ENCODE data around the gene MPST.
"Not testable (repeated sequence)": the region's sequence is repeated elsewhere in the genome, so short reads cannot be mapped to it uniquely, and the experiment has no call there.

The MPST gene

DNA sequence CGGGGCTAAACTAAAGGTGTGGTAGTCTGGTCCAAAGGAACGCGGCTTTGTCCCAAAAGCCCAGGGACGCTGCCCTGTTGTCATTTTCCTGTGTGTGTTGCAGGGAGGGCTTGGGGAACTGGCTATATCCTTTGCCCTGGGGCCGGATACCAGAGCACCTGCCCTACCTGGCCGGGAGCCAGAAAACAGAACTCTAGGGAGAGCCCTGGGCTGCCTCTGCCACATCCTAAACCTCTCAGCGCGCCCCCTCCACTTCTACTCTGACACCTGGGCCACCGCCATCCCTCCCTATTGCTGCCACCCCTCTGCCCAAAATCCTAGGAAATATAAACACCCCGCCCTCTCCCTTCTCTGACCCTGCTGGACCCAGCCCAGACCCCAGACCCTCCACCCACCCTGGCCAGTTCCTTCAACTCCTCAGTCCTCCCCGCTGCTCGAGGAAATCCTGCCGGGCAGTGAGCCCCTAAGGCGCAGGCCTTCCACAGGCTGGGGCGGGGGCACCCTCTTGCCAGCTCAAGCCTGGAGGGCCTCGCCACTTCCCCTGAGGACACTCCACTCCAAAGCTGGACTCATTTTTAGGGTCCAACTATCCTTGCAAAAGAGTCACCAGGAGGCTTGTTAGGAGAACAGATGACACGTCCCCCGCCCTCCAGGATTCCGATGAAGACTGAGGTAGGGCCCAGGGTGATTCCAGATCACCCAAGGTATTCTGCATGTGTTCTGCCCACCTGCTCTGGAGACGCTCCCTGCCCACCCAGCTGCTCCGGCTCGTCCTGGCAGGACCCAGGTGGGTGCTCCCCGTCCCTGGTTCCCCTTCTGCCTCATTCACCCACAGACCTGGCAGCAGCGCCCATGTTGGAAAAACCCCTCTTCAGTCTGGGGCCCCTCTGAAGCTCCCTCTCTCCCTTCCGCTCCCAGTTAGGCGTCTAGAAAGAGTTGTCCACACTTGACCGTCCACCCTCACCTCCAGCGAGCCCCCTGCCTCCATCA is 44.2 kb downstream of the MPST start:
- Histone ChIP-seq H3K27me3 (ENCODE audit: control insufficient read depth, insufficient read depth, low read length) (peaks cover 13% of the 10 kb centered on the region), H3K4me3 (ENCODE audit: low read length) (no peak overlapping the region), H3K9me3 (ENCODE audit: control insufficient read depth, low read length) (no peaks in the 10 kb centered on the region), H3K9ac (ENCODE audit: low read length) (no peak overlapping the region), H3K4me1 (ENCODE audit: control insufficient read depth, insufficient read depth, low read length) (no peaks in the 10 kb centered on the region), H3K36me3 (ENCODE audit: control insufficient read depth, insufficient read depth, low read length) (no peaks in the 10 kb centered on the region)

DNA sequence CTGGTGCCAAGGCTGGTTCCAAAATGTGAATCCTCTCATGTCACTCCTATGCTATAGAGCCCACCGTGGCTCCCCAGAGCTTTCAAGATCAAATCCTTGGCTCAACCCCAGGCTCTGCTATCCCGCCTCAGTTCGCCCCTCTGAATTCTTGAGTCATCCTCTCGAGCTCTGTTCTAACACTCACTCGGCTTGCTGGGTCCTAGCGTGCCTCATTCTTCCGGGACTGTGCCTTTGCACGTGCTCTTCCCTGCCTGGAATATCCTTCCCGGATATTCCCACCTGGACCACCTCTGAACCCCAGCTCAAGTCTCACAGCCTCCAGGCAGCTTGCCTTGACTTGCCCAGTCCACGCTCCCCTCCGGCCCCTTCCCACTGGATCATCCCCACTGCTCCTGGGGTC is 45.0 kb downstream of the MPST start:
- Histone ChIP-seq H3K4me3 (ENCODE audit: low read length) (no peak overlapping the region), H3K4me1 (ENCODE audit: control insufficient read depth, insufficient read depth, low read length) (no peaks in the 10 kb centered on the region), H3K36me3 (ENCODE audit: control insufficient read depth, insufficient read depth, low read length) (no peaks in the 10 kb centered on the region)

GRCh38 chr22:37065180-37065579 is 45.6 kb downstream of the MPST start:
- Histone ChIP-seq H3K4me1 (ENCODE audit: control insufficient read depth, insufficient read depth, low read length) (no peaks in the 10 kb centered on the region), H3K9me3 (ENCODE audit: control insufficient read depth, low read length) (no peaks in the 10 kb centered on the region), H3K27me3 (ENCODE audit: control insufficient read depth, insufficient read depth, low read length) (peaks cover 27% of the 10 kb centered on the region), H3K4me3 (ENCODE audit: low read length) (no peak overlapping the region), H3K9ac (ENCODE audit: low read length) (no peak overlapping the region), H3K36me3 (ENCODE audit: control insufficient read depth, insufficient read depth, low read length) (no peaks in the 10 kb centered on the region)

More for the DNA sequence above, 45.0 kb downstream of the MPST start:
- Histone ChIP-seq H3K27me3 (ENCODE audit: control insufficient read depth, insufficient read depth, low read length) (peaks cover 21% of the 10 kb centered on the region), H3K9me3 (ENCODE audit: control insufficient read depth, low read length) (no peaks in the 10 kb centered on the region), H3K9ac (ENCODE audit: low read length) (no peak overlapping the region)

GRCh38 chr22:37065961-37066360 is 46.4 kb downstream of the MPST start:
- Histone ChIP-seq H3K9ac (ENCODE audit: low read length) (no peak overlapping the region), H3K9me3 (ENCODE audit: control insufficient read depth, low read length) (no peaks in the 10 kb centered on the region), H3K27me3 (ENCODE audit: control insufficient read depth, insufficient read depth, low read length) (peaks cover 34% of the 10 kb centered on the region), H3K4me1 (ENCODE audit: control insufficient read depth, insufficient read depth, low read length) (no peaks in the 10 kb centered on the region), H3K36me3 (ENCODE audit: control insufficient read depth, insufficient read depth, low read length) (no peaks in the 10 kb centered on the region), H3K4me3 (ENCODE audit: low read length) (no peak overlapping the region)

GRCh38 chr22:37067428-37067827 is 47.9 kb downstream of the MPST start:
- no peaks in the 10 kb centered on the region for H3K36me3 ChIP-seq (ENCODE audit: control insufficient read depth, insufficient read depth, low read length)
- no peak overlapping the region for H3K9ac ChIP-seq (ENCODE audit: low read length)
- peaks cover 36% of the 10 kb centered on the region for H3K27me3 ChIP-seq (ENCODE audit: control insufficient read depth, insufficient read depth, low read length)

DNA sequence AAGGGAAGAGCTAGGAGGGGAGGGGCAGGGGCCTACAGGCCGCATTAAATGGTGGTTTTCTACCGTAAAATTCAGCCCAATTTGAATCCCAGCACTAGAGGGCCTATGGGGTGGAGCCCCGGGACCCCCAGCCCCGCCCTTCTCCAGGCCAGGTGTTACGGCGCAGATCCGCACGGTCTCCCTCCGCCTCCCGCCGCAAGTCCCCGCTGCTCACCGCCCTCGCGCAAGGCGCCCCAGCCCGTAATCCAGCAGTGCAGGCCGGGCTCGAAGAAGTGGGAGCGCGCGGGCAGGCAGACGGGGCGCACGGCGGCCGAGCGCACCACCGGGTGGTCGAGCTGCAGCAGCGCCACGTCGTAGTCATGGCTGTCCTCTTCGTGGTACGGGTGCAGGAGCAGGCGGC is 49.3 kb downstream of the MPST start:
- peaks cover 36% of the 10 kb centered on the region for H3K27me3 ChIP-seq (ENCODE audit: control insufficient read depth, insufficient read depth, low read length)
- no peaks in the 10 kb centered on the region for H3K9me3 ChIP-seq (ENCODE audit: control insufficient read depth, low read length)

More at GRCh38 chr22:37067428-37067827, 47.9 kb downstream of the MPST start:
- no peak overlapping the region for H3K4me3 ChIP-seq (ENCODE audit: low read length)
- no peaks in the 10 kb centered on the region for H3K9me3 ChIP-seq (ENCODE audit: control insufficient read depth, low read length)
- no peaks in the 10 kb centered on the region for H3K4me1 ChIP-seq (ENCODE audit: control insufficient read depth, insufficient read depth, low read length)

GRCh38 chr22:37069319-37069718 is 49.8 kb downstream of the MPST start:
- Histone ChIP-seq H3K4me3 (ENCODE audit: low read length) (no peak overlapping the region), H3K27me3 (ENCODE audit: control insufficient read depth, insufficient read depth, low read length) (peaks cover 36% of the 10 kb centered on the region), H3K36me3 (ENCODE audit: control insufficient read depth, insufficient read depth, low read length) (no peaks in the 10 kb centered on the region), H3K4me1 (ENCODE audit: control insufficient read depth, insufficient read depth, low read length) (no peaks in the 10 kb centered on the region), H3K9me3 (ENCODE audit: control insufficient read depth, low read length) (no peaks in the 10 kb centered on the region), H3K9ac (ENCODE audit: low read length) (no peak overlapping the region)

More for the DNA sequence above, 49.3 kb downstream of the MPST start:
- Histone ChIP-seq H3K36me3 (ENCODE audit: control insufficient read depth, insufficient read depth, low read length) (no peaks in the 10 kb centered on the region), H3K9ac (ENCODE audit: low read length) (no peak overlapping the region), H3K4me1 (ENCODE audit: control insufficient read depth, insufficient read depth, low read length) (no peaks in the 10 kb centered on the region), H3K4me3 (ENCODE audit: low read length) (no peak overlapping the region)

DNA sequence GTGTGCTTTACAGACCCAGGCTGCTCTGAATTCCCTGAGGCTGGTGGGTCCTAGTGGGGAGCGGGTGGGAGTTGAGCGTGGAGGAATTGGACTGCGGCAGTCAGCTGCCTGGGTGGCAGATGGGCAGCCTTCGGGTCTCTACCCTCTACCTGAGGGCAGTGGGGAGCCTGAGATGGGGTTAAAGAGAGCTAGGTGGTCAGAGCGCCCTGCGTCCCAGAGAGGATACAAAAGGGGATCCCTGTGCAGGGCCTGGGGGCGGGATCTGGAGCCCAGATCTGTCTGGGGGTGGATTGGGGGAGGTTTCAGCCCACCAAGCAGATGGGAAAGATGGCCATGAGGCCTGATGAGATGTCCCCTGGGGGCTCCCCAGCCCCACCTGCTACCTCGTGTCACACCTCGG is 50.2 kb downstream of the MPST start:
- H3K4me3 ChIP-seq (ENCODE audit: low read length): no peak overlapping the region
- H3K9me3 ChIP-seq (ENCODE audit: control insufficient read depth, low read length): no peaks in the 10 kb centered on the region
- H3K36me3 ChIP-seq (ENCODE audit: control insufficient read depth, insufficient read depth, low read length): no peaks in the 10 kb centered on the region
- no peak overlapping the region for H3K9ac ChIP-seq (ENCODE audit: low read length)
- no peaks in the 10 kb centered on the region for H3K4me1 ChIP-seq (ENCODE audit: control insufficient read depth, insufficient read depth, low read length)
- peaks cover 36% of the 10 kb centered on the region for H3K27me3 ChIP-seq (ENCODE audit: control insufficient read depth, insufficient read depth, low read length)

- Histone ChIP-seq H3K4me1 (ENCODE audit: control insufficient read depth, insufficient read depth, low read length) (no peaks in the 10 kb centered on the region), H3K9me3 (ENCODE audit: control insufficient read depth, low read length) (no peaks in the 10 kb centered on the region), H3K9ac (ENCODE audit: low read length) (no peak overlapping the region), H3K36me3 (ENCODE audit: control insufficient read depth, insufficient read depth, low read length) (no peaks in the 10 kb centered on the region), H3K4me3 (ENCODE audit: low read length) (no peak overlapping the region), H3K27me3 (ENCODE audit: control insufficient read depth, insufficient read depth, low read length) (peaks cover 36% of the 10 kb centered on the region)
These were observed 50.8 kb downstream of the MPST start for GRCh38 chr22:37070334-37070733.

- no peak overlapping the region for H3K9ac ChIP-seq (ENCODE audit: low read length)
- H3K4me1 ChIP-seq (ENCODE audit: control insufficient read depth, insufficient read depth, low read length): no peaks in the 10 kb centered on the region
- no peaks in the 10 kb centered on the region for H3K9me3 ChIP-seq (ENCODE audit: control insufficient read depth, low read length)
- no peaks in the 10 kb centered on the region for H3K36me3 ChIP-seq (ENCODE audit: control insufficient read depth, insufficient read depth, low read length)
- no peak overlapping the region for H3K4me3 ChIP-seq (ENCODE audit: low read length)
- peaks cover 36% of the 10 kb centered on the region for H3K27me3 ChIP-seq (ENCODE audit: control insufficient read depth, insufficient read depth, low read length)
These were observed 51.2 kb downstream of the MPST start for GRCh38 chr22:37070744-37071143.

GRCh38 chr22:37071850-37072592 is 52.5 kb downstream of the MPST start:
- H3K9ac ChIP-seq (ENCODE audit: low read length); H3K4me3 ChIP-seq (ENCODE audit: low read length); H3K36me3 ChIP-seq (ENCODE audit: control insufficient read depth, insufficient read depth, low read length); H3K4me1 ChIP-seq (ENCODE audit: control insufficient read depth, insufficient read depth, low read length); H3K9me3 ChIP-seq (ENCODE audit: control insufficient read depth, low read length): not testable (repeated sequence)
- peaks cover 40% of the 10 kb centered on the region for H3K27me3 ChIP-seq (ENCODE audit: control insufficient read depth, insufficient read depth, low read length)

DNA sequence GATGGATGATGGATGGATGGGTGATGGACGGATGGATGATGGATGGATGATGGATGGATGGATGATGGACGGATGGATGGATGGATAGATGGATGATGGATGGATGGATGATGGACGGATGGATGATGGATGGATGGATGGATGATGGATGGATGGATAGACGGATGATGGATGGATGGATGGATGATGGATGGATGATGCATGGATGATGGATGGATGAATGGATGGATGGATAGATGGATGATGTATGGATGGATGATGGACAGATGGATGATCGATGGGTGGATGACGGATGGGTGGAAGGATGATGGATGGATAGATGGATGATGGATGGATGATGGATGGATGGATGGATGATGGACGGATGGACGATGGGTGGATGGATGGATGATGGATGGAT is 53.1 kb downstream of the MPST start:
- Histone ChIP-seq H3K4me3 (ENCODE audit: low read length) (no peak overlapping the region), H3K27me3 (ENCODE audit: control insufficient read depth, insufficient read depth, low read length) (peaks cover 41% of the 10 kb centered on the region), H3K36me3 (ENCODE audit: control insufficient read depth, insufficient read depth, low read length) (no peaks in the 10 kb centered on the region), H3K4me1 (ENCODE audit: control insufficient read depth, insufficient read depth, low read length) (no peaks in the 10 kb centered on the region), H3K9ac (ENCODE audit: low read length) (no peak overlapping the region), H3K9me3 (ENCODE audit: control insufficient read depth, low read length) (no peaks in the 10 kb centered on the region)
